Aorta (tissue), 5 donors: ENCODE measurements around the gene S100A3. TPM values are rescaled to one million over a fixed set of nuclear protein-coding genes. Genes with fewer than 3 reads are reported as not detected.

Source experiments
- ATAC-seq: fragments of 200-7000 bp; cut with Tn5 transposase; one replicate; pipeline ENCODE4 v1.9.1; 2022; ENCODE audit warnings: moderate library complexity; ENCODE audit not compliant: low FRiP score
- DNase-seq, 2 donors: peaks; one replicate each; pipeline ENCODE4 v3.0.0-alpha.2; 2020
- H3K27ac ChIP-seq, 2 donors: one replicate each; pipeline ENCODE4 v1.5.1; 2013; ENCODE audit warnings: low read length in 2 of 2, mild to moderate bottlenecking in 2 of 2, moderate library complexity in 2 of 2, control low read depth in 1 of 2, inconsistent platforms in 1 of 2, low read depth in 1 of 2
- H3K27me3 ChIP-seq, 2 donors: one replicate each; pipeline ENCODE4 v1.6.1; 2013; ENCODE audit warnings: control low read depth in 1 of 2, low read length in 1 of 2, mild to moderate bottlenecking in 1 of 2, moderate library complexity in 1 of 2; ENCODE audit not compliant: insufficient read depth in 2 of 2, control insufficient read depth in 1 of 2
- H3K36me3 ChIP-seq, 2 donors: one replicate each; pipeline ENCODE4 v1.6.1; 2013; ENCODE audit warnings: control low read depth in 1 of 2, low read length in 1 of 2, mild to moderate bottlenecking in 1 of 2; ENCODE audit not compliant: insufficient read depth in 2 of 2, control insufficient read depth in 1 of 2
- H3K4me1 ChIP-seq, 2 donors: one replicate each; pipeline ENCODE4 v1.6.1; 2013; ENCODE audit warnings: low read length in 2 of 2, control low read depth in 1 of 2, mild to moderate bottlenecking in 1 of 2, moderate library complexity in 1 of 2; ENCODE audit not compliant: insufficient read depth in 2 of 2, control insufficient read depth in 1 of 2
- H3K4me3 ChIP-seq, 2 donors: one replicate each; pipeline ENCODE4 v1.5.1; 2013; ENCODE audit warnings: low read length in 2 of 2, control low read depth in 1 of 2, mild to moderate bottlenecking in 1 of 2
- H3K9me3 ChIP-seq: one replicate; pipeline ENCODE4 v1.6.1; 2013; ENCODE audit warnings: mild to moderate bottlenecking, low read length; ENCODE audit not compliant: control insufficient read depth
- WGBS, 2 donors: extraction: QIAGEN DNeasy Blood & Tissue Kit; methylation state at CpG; one replicate each; pipeline ENCODE4 v1.1.7; 2013; 5-methylcytosine and 5-hydroxymethylcytosine counted together
- intact Hi-C, 2 donors: fragments of 100-400 bp; cut with DNase I; formaldehyde crosslinking; loops; one replicate each; pipeline versions ENCODE4 v1.14.2 to v1.15.0; 2022
- polyA plus RNA-seq, 2 donors: library from polyadenylated mRNA; stranded (reverse); fragments of 200-250 nt; gene quantifications; one replicate each; pipeline ENCODE4 v1.2.3, GENCODE V29; 2013
- total RNA-seq, 2 donors: library from RNA; stranded (reverse); fragmentation: NEBNext Ultra II Directional; extraction: Animal tissue kit (Norgen Biotek cat#: 25700); gene quantifications; one replicate each; pipeline ENCODE4 v1.2.1, GENCODE V29; 2021
- donor health status: healthy with polysubstance abuse.
- donor health status: Bipolar disorder and iron deficiency.
- donor health status: DM: no; HTN: no; CAD: no.
- donor health status: DM: no; HTN: no; CAD: no.
- donor health status: DM: yes; HTN: yes; CAD: no.

The S100A3 gene
- total and polyA plus RNA-seq, 4 donors = 2.3 to 11.7 (median 3.4) TPM

GRCh38 chr1:153506831-153507413 lies 42.1 kb downstream of the S100A3 start:
- intact Hi-C loops = loop anchor here (5.0 kb wide), 2 partner anchors 105 to 120 kb away; partner anchors contain the start of genes S100A1 (in 1 of the 2), S100A13 (in 1 of the 2) and S100A16 (in 1 of the 2)

GRCh38 chr1:153506386-153506785 lies 42.7 kb downstream of the S100A3 start:
- no peak overlapping the region for H3K4me3 ChIP-seq
- DNase-seq = no peak
- H3K27me3 ChIP-seq = no peaks in the 10 kb centered on the region
- no peaks in the 10 kb centered on the region for H3K9me3 ChIP-seq
- peak; percentile 4 for ATAC-seq
- H3K27ac ChIP-seq = peak overlapping the region; percentile 8 to 49
- intact Hi-C loops = loop anchor here (5.0 kb wide), 2 partner anchors 106 to 121 kb away; partner anchors contain the start of genes S100A1 (in 1 of the 2), S100A13 (in 1 of the 2) and S100A16 (in 1 of the 2)
- no peaks in the 10 kb centered on the region for H3K36me3 ChIP-seq
- 34 to 37% methylated on average over 5 of the region's 5 CpGs for WGBS, 2 donors
- H3K4me1 ChIP-seq = peaks cover 0 to 7% of the 10 kb centered on the region in 2 donors

More at GRCh38 chr1:153506831-153507413, 42.1 kb downstream of the S100A3 start:
- Histone ChIP-seq H3K27me3 (no peaks in the 10 kb centered on the region), H3K4me1 (peaks cover 0 to 7% of the 10 kb centered on the region in 2 donors), H3K36me3 (no peaks in the 10 kb centered on the region), H3K27ac (peak overlapping the region; percentile 8 to 14), H3K9me3 (no peaks in the 10 kb centered on the region), H3K4me3 (no peak overlapping the region)
- ATAC-seq (peak; percentile 91), DNase-seq (peak; percentile 91 to 94)
- 4 to 6% methylated on average over 7 of the region's 7 CpGs for WGBS, 2 donors

GRCh38 chr1:153505576-153505975 lies 43.5 kb downstream of the S100A3 start:
- Histone ChIP-seq H3K4me1 (peaks cover 0 to 7% of the 10 kb centered on the region in 2 donors), H3K9me3 (no peaks in the 10 kb centered on the region), H3K36me3 (no peaks in the 10 kb centered on the region), H3K27me3 (no peaks in the 10 kb centered on the region), H3K4me3 (no peak overlapping the region), H3K27ac (no peak overlapping the region)
- no peak for DNase-seq
- no peak for ATAC-seq
- intact Hi-C loops = loop anchor here (5.0 kb wide), 2 partner anchors 107 to 122 kb away; partner anchors contain the start of genes S100A1 (in 1 of the 2), S100A13 (in 1 of the 2) and S100A16 (in 1 of the 2)
- 78 to 82% methylated on average over 1 of the region's 1 CpG for WGBS, 2 donors

- no peak overlapping the region for H3K27ac ChIP-seq
- DNase-seq (no peak), ATAC-seq (no peak)
- H3K4me1 ChIP-seq = peaks cover 0 to 7% of the 10 kb centered on the region in 2 donors
- WGBS, 2 donors = 93 to 97% methylated on average over 3 of the region's 3 CpGs
- intact Hi-C loops = no loop called here
- H3K36me3 ChIP-seq = no peaks in the 10 kb centered on the region
- H3K9me3 ChIP-seq = no peaks in the 10 kb centered on the region
- H3K4me3 ChIP-seq = no peak overlapping the region
- no peaks in the 10 kb centered on the region for H3K27me3 ChIP-seq
These were observed 45.3 kb downstream of the S100A3 start for GRCh38 chr1:153503766-153504165.

- Histone ChIP-seq H3K36me3 (no peaks in the 10 kb centered on the region), H3K4me1 (no peaks in the 10 kb centered on the region), H3K27ac (no peak overlapping the region), H3K4me3 (no peak overlapping the region), H3K9me3 (no peaks in the 10 kb centered on the region), H3K27me3 (no peaks in the 10 kb centered on the region)
- DNase-seq = no peak
- 0% methylated on average over 2 of the region's 2 CpGs for WGBS, 2 donors
- intact Hi-C loops = loop anchor here in 1 of 2 donors (5.0 kb wide), 1 partner anchor 101 kb away; no protein-coding TSS in a partner anchor
- no peak for ATAC-seq
These were observed 50.3 kb downstream of the S100A3 start for GRCh38 chr1:153498746-153499145.

Other genes starting within 250 kb of the S100A3 start
- not detected for gene PGLYRP3, start 236.3 kb downstream of the S100A3 start, total RNA-seq
- not detected for gene PGLYRP3, start 236.3 kb downstream of the S100A3 start, polyA plus RNA-seq
- not detected for gene PGLYRP4, start 200.4 kb downstream of the S100A3 start, total RNA-seq
- gene PGLYRP4, start 200.4 kb downstream of the S100A3 start, polyA plus RNA-seq = not detected
- 100 to 1,000 TPM; 131 to 276 TPM for gene S100A9, start 191.4 kb downstream of the S100A3 start, total RNA-seq
- gene S100A9, start 191.4 kb downstream of the S100A3 start, polyA plus RNA-seq = 100 to 1,000 TPM; 110 to 485 TPM
- gene S100A12, start 173.6 kb downstream of the S100A3 start, total RNA-seq = 10 to 100 TPM in 1 of 2 donors, 1 to 10 TPM in 1; 4.4 to 23.6 TPM
- 10 to 100 TPM in 1 of 2 donors, 1 to 10 TPM in 1; 1.7 to 58.6 TPM for gene S100A12, start 173.6 kb downstream of the S100A3 start, polyA plus RNA-seq
- 100 to 1,000 TPM in 1 of 2 donors, 10 to 100 TPM in 1; 83.5 to 185 TPM for gene S100A8, start 158.2 kb downstream of the S100A3 start, total RNA-seq
- 100 to 1,000 TPM in 1 of 2 donors, 10 to 100 TPM in 1; 48.2 to 218 TPM for gene S100A8, start 158.2 kb downstream of the S100A3 start, polyA plus RNA-seq
- not detected for gene S100A7A, start 132.7 kb downstream of the S100A3 start, total RNA-seq
- not detected for gene S100A7A, start 132.7 kb downstream of the S100A3 start, polyA plus RNA-seq
- not detected for gene S100A7, start 88.6 kb downstream of the S100A3 start, total RNA-seq
- not detected for gene S100A7, start 88.6 kb downstream of the S100A3 start, polyA plus RNA-seq
- 1,000 to 10,000 TPM in 1 of 2 donors, 100 to 1,000 TPM in 1; 934 to 1,126 TPM for gene S100A6, start 13.3 kb downstream of the S100A3 start, total RNA-seq
- 1,000 to 10,000 TPM; 3,932 to 5,181 TPM for gene S100A6, start 13.3 kb downstream of the S100A3 start, polyA plus RNA-seq
- not detected for gene S100A5, start 8.3 kb downstream of the S100A3 start, total RNA-seq
- not detected for gene S100A5, start 8.3 kb downstream of the S100A3 start, polyA plus RNA-seq
- gene S100A4, start 3.5 kb downstream of the S100A3 start, total RNA-seq = 100 to 1,000 TPM; 406 to 967 TPM
- gene S100A4, start 3.5 kb downstream of the S100A3 start, polyA plus RNA-seq = 1,000 to 10,000 TPM; 3,369 to 4,033 TPM
- gene S100A2, start 16.6 kb upstream of the S100A3 start, total RNA-seq = 1 to 10 TPM; 1.8 TPM
- gene S100A2, start 16.6 kb upstream of the S100A3 start, polyA plus RNA-seq = 1 to 10 TPM; 2.1 to 6.4 TPM
- gene S100A16, start 63.9 kb upstream of the S100A3 start, total RNA-seq = 10 to 100 TPM; 72.8 to 83.4 TPM
- 100 to 1,000 TPM in 1 of 2 donors, 10 to 100 TPM in 1; 86.5 to 116 TPM for gene S100A16, start 63.9 kb upstream of the S100A3 start, polyA plus RNA-seq
- gene S100A14, start 67.1 kb upstream of the S100A3 start, total RNA-seq = not detected
- 10 to 100 TPM in 1 of 2 donors, 1 to 10 TPM in 1; 2.5 to 91.2 TPM for gene S100A14, start 67.1 kb upstream of the S100A3 start, polyA plus RNA-seq
- 100 to 1,000 TPM in 1 of 2 donors, 10 to 100 TPM in 1; 80.0 to 111 TPM for gene S100A13, start 78.2 kb upstream of the S100A3 start, total RNA-seq
- 100 to 1,000 TPM; 243 to 245 TPM for gene S100A13, start 78.2 kb upstream of the S100A3 start, polyA plus RNA-seq
- under 1 TPM in 1 of 2 donors, not detected in 1; 0.69 TPM for gene S100A1, start 79.2 kb upstream of the S100A3 start, total RNA-seq
- gene S100A1, start 79.2 kb upstream of the S100A3 start, polyA plus RNA-seq = 1 to 10 TPM in 1 of 2 donors, under 1 TPM in 1; 0.23 to 7.1 TPM
- 10 to 100 TPM; 54.3 to 57.0 TPM for gene CHTOP, start 84.8 kb upstream of the S100A3 start, total RNA-seq
- gene CHTOP, start 84.8 kb upstream of the S100A3 start, polyA plus RNA-seq = 10 to 100 TPM; 34.4 to 51.8 TPM
- 10 to 100 TPM; 30.4 to 35.4 TPM for gene SNAPIN, start 109.4 kb upstream of the S100A3 start, total RNA-seq
- gene SNAPIN, start 109.4 kb upstream of the S100A3 start, polyA plus RNA-seq = 10 to 100 TPM; 52.6 to 55.6 TPM
- 10 to 100 TPM; 70.6 to 82.9 TPM for gene ILF2, start 121.7 kb upstream of the S100A3 start, total RNA-seq
- gene ILF2, start 121.7 kb upstream of the S100A3 start, polyA plus RNA-seq = 10 to 100 TPM; 67.0 to 72.8 TPM
- gene NPR1, start 129.4 kb upstream of the S100A3 start, total RNA-seq = 100 to 1,000 TPM; 116 to 168 TPM
- gene NPR1, start 129.4 kb upstream of the S100A3 start, polyA plus RNA-seq = 100 to 1,000 TPM in 1 of 2 donors, 10 to 100 TPM in 1; 39.4 to 110 TPM
- 10 to 100 TPM; 52.2 to 76.7 TPM for gene INTS3, start 178.8 kb upstream of the S100A3 start, total RNA-seq
- 100 to 1,000 TPM in 1 of 2 donors, 10 to 100 TPM in 1; 10.9 to 101 TPM for gene INTS3, start 178.8 kb upstream of the S100A3 start, polyA plus RNA-seq
- 10 to 100 TPM; 52.4 to 54.5 TPM for gene SLC27A3, start 226.1 kb upstream of the S100A3 start, total RNA-seq
- gene SLC27A3, start 226.1 kb upstream of the S100A3 start, polyA plus RNA-seq = 100 to 1,000 TPM in 1 of 2 donors, 10 to 100 TPM in 1; 26.3 to 166 TPM